K562 (cell line): ENCODE measurements around the gene AGPAT1. TPM values are rescaled to one million over a fixed set of nuclear protein-coding genes. Genes with fewer than 3 reads are reported as not detected.

Experiments
- ARID1B ChIP-seq: fragments of 450-650 bp; IDR thresholded peaks from 2 replicates; pipeline ENCODE4 v1.6.1; 2016; ENCODE audit warnings: antibody characterized with exemption, mild to moderate bottlenecking, inconsistent platforms
- CEBPG ChIP-seq, 3 experiments: fragments of 200-800 bp in 1 of 3; sonication (Bioruptor generic) in 1 of 3; sonication (generic) in 1 of 3; formaldehyde crosslinking in 1 of 3; IDR thresholded peaks in 2 of 3; conservative IDR thresholded peaks in 1 of 3; 2 replicates each; pipeline versions ENCODE4 v1.6.1 to v1.8.0; 2016 to 2022; ENCODE audit warnings: missing compliant biosample characterization in 2 of 3, missing genetic modification characterization in 2 of 3, mild to moderate bottlenecking in 1 of 3, missing genetic modification reagents in 1 of 3
- FOSL1 ChIP-seq: fragments of 200-800 bp; sonication (Bioruptor generic); conservative IDR thresholded peaks from 2 replicates; pipeline ENCODE4 v1.6.1; 2016; ENCODE audit warnings: missing genetic modification characterization, missing compliant biosample characterization
- HDGF ChIP-seq: fragments of 450-650 bp; IDR thresholded peaks from 2 replicates; pipeline ENCODE4 v1.6.1; 2016
- HSF4 ChIP-seq: fragments of 250-450 bp; sonication (Bioruptor Pico); IDR thresholded peaks from 2 replicates; pipeline ENCODE4 v2.1.2; 2022; ENCODE audit warnings: mild to moderate bottlenecking, moderate library complexity, borderline replicate concordance
- JUND ChIP-seq, 2 experiments: IDR thresholded peaks; 2 replicates in 1 of 2; 3 replicates in 1 of 2; pipeline ENCODE4 v1.6.1; 2011; ENCODE audit warnings: borderline replicate concordance in 2 of 2, low read depth in 2 of 2, low read length in 2 of 2, improper control_type of control experiment in 1 of 2, missing biosample characterization in 1 of 2, missing genetic modification characterization in 1 of 2, missing genetic modification reagents in 1 of 2
- KDM4B ChIP-seq, 2 experiments: fragments of 450-650 bp in 1 of 2; sonication (generic) in 1 of 2; IDR thresholded peaks; 2 replicates each; pipeline ENCODE4 v1.6.1; 2016 to 2017; ENCODE audit warnings: borderline replicate concordance in 2 of 2, antibody characterized with exemption in 1 of 2, low read depth in 1 of 2, mild to moderate bottlenecking in 1 of 2
- MCM5 ChIP-seq: fragments of 450-650 bp; IDR thresholded peaks from 2 replicates; pipeline ENCODE4 v1.6.1; 2016; ENCODE audit warnings: low read depth
- MXI1 ChIP-seq: IDR thresholded peaks from 2 replicates; pipeline ENCODE4 v1.6.1; 2011; ENCODE audit warnings: low read depth, mild to moderate bottlenecking, improper control_type of control experiment, low read length
- MYNN ChIP-seq, 2 experiments: sonication (generic); formaldehyde crosslinking in 1 of 2; IDR thresholded peaks; 2 replicates each; pipeline versions ENCODE4 v1.5.0 to v1.6.1; 2016 to 2020; ENCODE audit warnings: antibody characterized with exemption in 1 of 2, missing genetic modification reagents in 1 of 2
- NEUROD1 ChIP-seq: fragments of 150-350 bp; IDR thresholded peaks from 2 replicates; pipeline ENCODE4 v1.6.1; 2014; ENCODE audit warnings: borderline replicate concordance, low read length, low read depth; ENCODE audit not compliant: partially characterized antibody
- PHF21A ChIP-seq: fragments of 450-650 bp; IDR thresholded peaks from 2 replicates; pipeline ENCODE4 v1.6.1; 2017; ENCODE audit warnings: low read depth, borderline replicate concordance
- RCOR1 ChIP-seq, 2 experiments: IDR thresholded peaks; 2 replicates each; pipeline ENCODE4 v1.6.1; 2012; ENCODE audit warnings: low read depth in 2 of 2, low read length in 2 of 2, borderline replicate concordance in 1 of 2, improper control_type of control experiment in 1 of 2
- SMAD3 ChIP-seq: fragments of 450-650 bp; formaldehyde crosslinking; conservative IDR thresholded peaks from 2 replicates; pipeline ENCODE4 v1.4.0; 2020; ENCODE audit warnings: mild to moderate bottlenecking
- SRSF7 ChIP-seq: fragments of 200-400 bp; formaldehyde crosslinking; optimal IDR thresholded peaks from 2 replicates; pipeline ENCODE3; 2017; ENCODE audit warnings: mild to moderate bottlenecking, low read depth, low read length
- ZBED1 ChIP-seq: IDR thresholded peaks from 2 replicates; pipeline ENCODE4 v1.6.1; 2014
- ZBTB17 ChIP-seq: fragments of 450-650 bp; formaldehyde crosslinking; IDR thresholded peaks from 2 replicates; pipeline ENCODE4 v1.4.0; 2020; ENCODE audit warnings: mild to moderate bottlenecking
- ZC3H11A ChIP-seq: IDR thresholded peaks from 2 replicates; pipeline ENCODE4 v1.6.1; 2012; ENCODE audit warnings: low read depth, low read length, improper control_type of control experiment
- ZNF175 ChIP-seq: fragments of 200-800 bp; sonication (Bioruptor generic); IDR thresholded peaks from 2 replicates; pipeline ENCODE4 v1.6.1; 2016; ENCODE audit warnings: low read depth, mild to moderate bottlenecking, missing genetic modification characterization, missing compliant biosample characterization
- ZNF23 ChIP-seq: fragments of 250-450 bp; sonication (Bioruptor Pico); IDR thresholded peaks from 2 replicates; pipeline ENCODE4 v1.4.0; 2020; ENCODE audit warnings: mild to moderate bottlenecking
- ZNF766 ChIP-seq: fragments of 200-800 bp; sonication (Bioruptor generic); conservative IDR thresholded peaks from 2 replicates; pipeline ENCODE4 v1.6.1; 2016; ENCODE audit warnings: missing genetic modification characterization, missing compliant biosample characterization
- polyA plus RNA-seq, 8 experiments: library from polyadenylated mRNA; depleted of rRNA in 4 of 8; stranded (reverse) in 5 of 8; unstranded in 3 of 8; fragments of >200 nt; fragmentation: Nextera tagmentation in 2 of 8; fragmentation: Illumina TruSeq in 1 of 8; extraction: Ambion mirVana in 2 of 8; extraction: Trizol in 1 of 8; gene quantifications; 2 replicates each; pipeline versions ENCODE4 v1.2.1 to v1.2.3, GENCODE V29; 2011 to 2014; ENCODE audit warnings: inconsistent platforms in 1 of 8, missing spikeins in 1 of 8
- total RNA-seq, 7 experiments: library from RNA; depleted of rRNA in 6 of 7; stranded (reverse); fragments of >200 nt in 6 of 7; fragmentation: Illumina TruSeq in 2 of 7; extraction: Trizol in 2 of 7; gene quantifications; 2 replicates each; pipeline versions ENCODE4 v1.2.1 to v1.2.3, GENCODE V29; 2011 to 2021; ENCODE audit warnings: low replicate concordance in 1 of 7
- TF ChIP-seq, protein P1 (sequence below): fragments of 200-800 bp; sonication (Bioruptor generic); IDR thresholded peaks from 2 replicates; pipeline ENCODE4 v1.6.1; 2017; ENCODE audit warnings: missing genetic modification characterization, missing compliant biosample characterization
- TF ChIP-seq, protein P2 (sequence below): fragments of 450-650 bp; IDR thresholded peaks from 2 replicates; pipeline ENCODE4 v1.6.1; 2016
- TF ChIP-seq, protein P3 (sequence below): fragments of 250-450 bp; sonication (Bioruptor Pico); IDR thresholded peaks from 2 replicates; pipeline ENCODE4 v1.5.0; 2022; ENCODE audit warnings: mild to moderate bottlenecking

The AGPAT1 gene
- total and polyA plus RNA-seq, 9 of the 15 experiments (the other 6 are each of a cell fraction or from before 2014, with no cell fraction given), result 37.9 to 176 (median 69.4) TPM

DNA sequence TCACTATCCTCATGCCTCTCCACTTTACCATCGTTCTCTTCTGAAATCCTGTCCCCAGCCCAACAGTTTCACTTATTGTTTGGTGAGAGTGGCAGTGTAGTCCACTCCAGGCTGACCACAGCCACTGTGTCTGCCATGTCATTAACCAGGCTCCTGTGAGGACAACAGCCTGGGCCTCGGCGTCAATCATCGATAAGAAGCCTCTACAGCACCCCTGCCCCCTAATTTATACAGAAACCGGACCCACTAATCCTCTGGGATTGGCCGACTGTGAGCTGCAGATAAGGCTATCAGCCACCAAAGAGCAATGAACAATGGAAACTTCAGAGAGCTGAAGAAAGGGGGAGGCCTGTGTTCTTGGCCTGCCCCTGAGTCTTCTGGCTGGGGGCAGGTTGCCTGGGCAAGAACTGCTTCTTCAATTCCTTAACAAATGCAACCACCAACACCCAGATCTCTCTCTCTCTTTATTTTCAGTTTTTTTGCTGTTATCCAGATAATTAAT, 8.1 kb downstream of the AGPAT1 start (continued):
- TF ChIP-seq MYNN (IDR thresholded peaks at IDR 0.05), result peak; percentile 83
- no peak for TF ChIP-seq MYNN (CRISPR knock-in tag; IDR thresholded peaks at IDR 0.05)
- peak; percentile 83 for TF ChIP-seq JUND (IDR thresholded peaks at IDR 0.05; ENCODE audit: borderline replicate concordance, low read depth, low read length)
- peak; percentile 66; the same call in 1 of the 3 replicates for TF ChIP-seq JUND (tag; IDR thresholded peaks at IDR 0.05; ENCODE audit: borderline replicate concordance, low read depth, low read length)
- TF ChIP-seq, protein P1, sequence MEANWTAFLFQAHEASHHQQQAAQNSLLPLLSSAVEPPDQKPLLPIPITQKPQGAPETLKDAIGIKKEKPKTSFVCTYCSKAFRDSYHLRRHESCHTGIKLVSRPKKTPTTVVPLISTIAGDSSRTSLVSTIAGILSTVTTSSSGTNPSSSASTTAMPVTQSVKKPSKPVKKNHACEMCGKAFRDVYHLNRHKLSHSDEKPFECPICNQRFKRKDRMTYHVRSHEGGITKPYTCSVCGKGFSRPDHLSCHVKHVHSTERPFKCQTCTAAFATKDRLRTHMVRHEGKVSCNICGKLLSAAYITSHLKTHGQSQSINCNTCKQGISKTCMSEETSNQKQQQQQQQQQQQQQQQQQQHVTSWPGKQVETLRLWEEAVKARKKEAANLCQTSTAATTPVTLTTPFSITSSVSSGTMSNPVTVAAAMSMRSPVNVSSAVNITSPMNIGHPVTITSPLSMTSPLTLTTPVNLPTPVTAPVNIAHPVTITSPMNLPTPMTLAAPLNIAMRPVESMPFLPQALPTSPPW (CRISPR knock-in tag), result peak; percentile 92
- TF ChIP-seq SRSF7, result no peak
- TF ChIP-seq, protein P2, sequence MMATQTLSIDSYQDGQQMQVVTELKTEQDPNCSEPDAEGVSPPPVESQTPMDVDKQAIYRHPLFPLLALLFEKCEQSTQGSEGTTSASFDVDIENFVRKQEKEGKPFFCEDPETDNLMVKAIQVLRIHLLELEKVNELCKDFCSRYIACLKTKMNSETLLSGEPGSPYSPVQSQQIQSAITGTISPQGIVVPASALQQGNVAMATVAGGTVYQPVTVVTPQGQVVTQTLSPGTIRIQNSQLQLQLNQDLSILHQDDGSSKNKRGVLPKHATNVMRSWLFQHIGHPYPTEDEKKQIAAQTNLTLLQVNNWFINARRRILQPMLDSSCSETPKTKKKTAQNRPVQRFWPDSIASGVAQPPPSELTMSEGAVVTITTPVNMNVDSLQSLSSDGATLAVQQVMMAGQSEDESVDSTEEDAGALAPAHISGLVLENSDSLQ, result peak; percentile 98
- 0 out of 2 replicates have a peak, but pooled peaks have one; percentile 47 for TF ChIP-seq ZNF175 (CRISPR knock-in tag)
- TF ChIP-seq RCOR1 (IDR thresholded peaks at IDR 0.05; ENCODE audit: borderline replicate concordance in 1 of 2, low read depth in 2 of 2, low read length in 2 of 2), result peak; percentile 76 to 95; a peak in 3 of 4 replicates
- peak; percentile 67; the same call in 1 of the 2 replicates for TF ChIP-seq PHF21A
- peak; percentile 95 for TF ChIP-seq ZNF766
- peak; percentile 68 for TF ChIP-seq NEUROD1
- TF ChIP-seq ZNF23 (CRISPR knock-in tag), result no peak; the same call in 1 of the 2 replicates
- peak; percentile 98 for TF ChIP-seq ARID1B
- peak; percentile 76; the same call in 1 of the 2 replicates for TF ChIP-seq ZBED1
- TF ChIP-seq FOSL1 (tag), result peak; percentile 57
- TF ChIP-seq MCM5, result no peak
- TF ChIP-seq HDGF, result peak; percentile 96; the same call in 1 of the 2 replicates
- peak; percentile 40; the same call in 1 of the 2 replicates for TF ChIP-seq HSF4 (CRISPR knock-in tag)
- TF ChIP-seq MXI1, result peak; percentile 38; the same call in 1 of the 2 replicates
- TF ChIP-seq KDM4B (IDR thresholded peaks at IDR 0.05; ENCODE audit: borderline replicate concordance in 2 of 2, low read depth in 1 of 2), result peak in 1 of 2 experiments; percentile 15; a peak in 1 of 4 replicates
- TF ChIP-seq SMAD3 (CRISPR knock-in tag), result peak; percentile 92
- TF ChIP-seq ZBTB17, result peak; percentile 88
- no peak for TF ChIP-seq CEBPG (CRISPR knock-in tag; IDR thresholded peaks at IDR 0.05)
- TF ChIP-seq CEBPG (tag; conservative IDR thresholded peaks at IDR 0.05 in 1 of 2, IDR thresholded peaks at IDR 0.05 in 1 of 2), result no peak
- TF ChIP-seq ZC3H11A, result no peak
- TF ChIP-seq, protein P3, sequence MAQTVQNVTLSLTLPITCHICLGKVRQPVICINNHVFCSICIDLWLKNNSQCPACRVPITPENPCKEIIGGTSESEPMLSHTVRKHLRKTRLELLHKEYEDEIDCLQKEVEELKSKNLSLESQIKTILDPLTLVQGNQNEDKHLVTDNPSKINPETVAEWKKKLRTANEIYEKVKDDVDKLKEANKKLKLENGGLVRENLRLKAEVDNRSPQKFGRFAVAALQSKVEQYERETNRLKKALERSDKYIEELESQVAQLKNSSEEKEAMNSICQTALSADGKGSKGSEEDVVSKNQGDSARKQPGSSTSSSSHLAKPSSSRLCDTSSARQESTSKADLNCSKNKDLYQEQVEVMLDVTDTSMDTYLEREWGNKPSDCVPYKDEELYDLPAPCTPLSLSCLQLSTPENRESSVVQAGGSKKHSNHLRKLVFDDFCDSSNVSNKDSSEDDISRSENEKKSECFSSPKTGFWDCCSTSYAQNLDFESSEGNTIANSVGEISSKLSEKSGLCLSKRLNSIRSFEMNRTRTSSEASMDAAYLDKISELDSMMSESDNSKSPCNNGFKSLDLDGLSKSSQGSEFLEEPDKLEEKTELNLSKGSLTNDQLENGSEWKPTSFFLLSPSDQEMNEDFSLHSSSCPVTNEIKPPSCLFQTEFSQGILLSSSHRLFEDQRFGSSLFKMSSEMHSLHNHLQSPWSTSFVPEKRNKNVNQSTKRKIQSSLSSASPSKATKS (CRISPR knock-in tag), result 0 out of 2 replicates have a peak, but pooled peaks have one; percentile 58
